ENCODE measurements around the gene PRKAG2.
"Not testable (repeated sequence)": the region's sequence is repeated elsewhere in the genome, so short reads cannot be mapped to it uniquely, and the experiment has no call there.

The PRKAG2 gene

DNA sequence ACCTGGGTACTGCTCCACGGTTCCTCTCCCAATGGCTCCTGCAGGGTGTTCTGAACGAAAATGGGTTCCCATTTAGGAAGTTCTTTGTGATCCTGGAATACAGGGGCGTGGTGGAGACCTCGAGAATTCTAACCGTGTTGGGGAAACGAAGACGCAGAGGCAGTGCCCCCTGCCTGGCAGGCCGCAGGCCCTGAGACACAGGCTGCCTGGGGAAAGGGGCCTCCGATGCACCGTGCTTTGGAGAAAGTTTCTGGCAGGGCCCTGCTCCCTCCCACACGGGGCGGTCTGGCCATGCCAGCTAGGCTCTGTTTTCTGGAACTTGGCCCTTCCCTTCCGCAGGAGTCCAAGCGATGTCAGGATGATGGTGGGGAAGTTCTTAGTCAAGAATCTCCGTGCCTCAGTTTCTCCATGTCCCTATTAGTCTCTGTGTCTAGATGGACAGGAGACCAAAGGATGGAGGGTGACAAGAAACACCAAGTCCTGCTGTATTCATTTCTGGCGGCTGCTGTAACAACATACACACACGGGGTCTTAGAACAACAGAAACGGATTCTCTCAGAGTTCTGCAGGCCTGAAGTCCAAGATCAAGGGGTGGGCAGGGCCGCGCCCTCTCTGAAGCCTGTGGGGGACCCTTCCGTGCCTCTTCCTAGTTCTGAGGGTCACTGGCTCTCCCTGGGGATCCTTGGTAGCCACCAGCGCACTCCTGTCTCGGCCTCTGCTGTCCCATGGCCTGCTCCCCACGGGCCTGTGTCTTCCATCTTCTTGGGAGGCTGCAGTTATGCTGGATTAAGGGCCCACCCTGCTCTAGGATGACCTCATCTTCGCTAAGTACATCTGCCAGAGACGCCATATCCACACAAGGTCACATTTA lies 27.7 kb downstream of the PRKAG2 start:
- no peak for DNase-seq

DNA sequence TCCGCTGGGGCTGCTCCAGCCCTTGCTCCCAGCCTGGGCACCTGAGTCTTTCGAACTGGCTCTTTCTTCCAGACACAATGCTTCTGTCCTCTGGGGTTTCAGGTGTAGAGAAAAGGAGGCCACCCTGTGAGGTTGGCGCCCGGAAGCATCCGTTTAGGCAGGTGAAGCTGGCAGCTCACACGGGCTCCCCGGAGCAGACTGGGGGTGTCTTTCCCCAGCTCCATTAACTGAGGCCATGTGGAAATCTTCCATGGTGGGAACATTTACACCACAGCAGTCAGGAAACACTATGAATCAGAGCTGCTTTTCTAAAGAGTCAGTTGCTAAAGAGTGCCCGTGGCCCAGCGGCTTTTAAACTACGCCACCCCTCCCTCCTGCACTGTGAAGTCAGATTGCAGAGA lies 29.2 kb downstream of the PRKAG2 start:
- DNase-seq = no peak

- no peak for DNase-seq
These were observed 29.8 kb downstream of the PRKAG2 start for GRCh38 chr7:151847136-151847535.

- no peak for DNase-seq
These were observed 31.3 kb downstream of the PRKAG2 start for GRCh38 chr7:151845412-151846205.

DNA sequence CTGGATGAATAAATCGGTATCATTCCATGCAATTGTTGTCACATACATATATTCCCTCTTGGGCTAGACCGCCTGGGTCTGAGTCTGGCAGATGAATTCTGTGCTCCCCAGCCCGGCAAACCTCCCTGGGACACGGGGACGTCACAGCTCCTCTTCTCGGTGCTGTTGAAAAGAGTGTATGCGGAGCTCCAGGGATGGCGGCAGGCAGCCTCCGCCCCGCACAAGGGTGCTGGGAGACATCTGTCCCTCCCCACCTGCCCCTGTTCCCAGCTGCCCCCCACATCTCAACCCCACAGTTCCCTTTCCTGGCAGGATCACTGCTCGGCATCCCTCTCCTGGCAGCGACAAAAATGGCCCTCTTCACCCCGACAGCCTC lies 32.1 kb downstream of the PRKAG2 start:
- DNase-seq = no peak

DNA sequence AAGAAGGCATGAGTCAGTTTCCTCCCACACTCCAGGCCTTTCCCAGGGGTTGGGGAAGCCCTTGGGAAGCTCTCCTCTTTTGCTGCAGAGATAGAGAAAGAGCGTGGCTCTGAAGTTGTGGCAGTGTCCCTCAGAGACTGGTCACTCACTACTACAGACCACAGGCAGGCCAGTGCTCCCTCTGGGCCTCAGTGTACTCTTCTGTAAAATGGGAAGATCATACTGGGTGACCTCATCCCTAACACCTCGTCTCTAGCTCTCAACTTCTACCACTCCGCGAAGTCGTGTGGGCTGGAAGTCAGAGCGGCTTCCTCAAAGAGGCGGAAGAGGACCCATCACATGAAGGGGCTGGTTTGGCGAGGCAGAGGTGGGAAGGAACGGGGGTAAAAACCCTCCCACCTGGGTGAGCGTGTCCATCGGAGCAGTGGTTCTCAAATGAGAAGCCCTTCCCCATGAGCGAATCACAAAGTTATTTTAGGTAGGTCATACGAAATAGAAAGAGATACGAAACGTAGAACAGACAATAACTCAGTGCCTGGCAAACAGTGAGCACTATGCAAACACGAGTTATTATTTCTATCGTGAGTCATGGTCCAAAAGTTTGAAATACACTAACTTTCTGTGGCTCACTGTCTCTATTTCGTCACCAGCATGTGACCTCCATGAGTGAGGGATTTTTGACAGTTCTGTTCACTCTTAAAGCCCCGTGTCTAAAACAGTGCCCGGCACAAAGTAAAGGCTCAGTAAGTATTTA lies 32.7 kb downstream of the PRKAG2 start:
- no peak for DNase-seq

GRCh38 chr7:151843181-151843580 lies 33.7 kb downstream of the PRKAG2 start:
- no peak for DNase-seq

GRCh38 chr7:151841395-151842051 lies 35.4 kb downstream of the PRKAG2 start:
- DNase-seq = not testable (repeated sequence)

DNA sequence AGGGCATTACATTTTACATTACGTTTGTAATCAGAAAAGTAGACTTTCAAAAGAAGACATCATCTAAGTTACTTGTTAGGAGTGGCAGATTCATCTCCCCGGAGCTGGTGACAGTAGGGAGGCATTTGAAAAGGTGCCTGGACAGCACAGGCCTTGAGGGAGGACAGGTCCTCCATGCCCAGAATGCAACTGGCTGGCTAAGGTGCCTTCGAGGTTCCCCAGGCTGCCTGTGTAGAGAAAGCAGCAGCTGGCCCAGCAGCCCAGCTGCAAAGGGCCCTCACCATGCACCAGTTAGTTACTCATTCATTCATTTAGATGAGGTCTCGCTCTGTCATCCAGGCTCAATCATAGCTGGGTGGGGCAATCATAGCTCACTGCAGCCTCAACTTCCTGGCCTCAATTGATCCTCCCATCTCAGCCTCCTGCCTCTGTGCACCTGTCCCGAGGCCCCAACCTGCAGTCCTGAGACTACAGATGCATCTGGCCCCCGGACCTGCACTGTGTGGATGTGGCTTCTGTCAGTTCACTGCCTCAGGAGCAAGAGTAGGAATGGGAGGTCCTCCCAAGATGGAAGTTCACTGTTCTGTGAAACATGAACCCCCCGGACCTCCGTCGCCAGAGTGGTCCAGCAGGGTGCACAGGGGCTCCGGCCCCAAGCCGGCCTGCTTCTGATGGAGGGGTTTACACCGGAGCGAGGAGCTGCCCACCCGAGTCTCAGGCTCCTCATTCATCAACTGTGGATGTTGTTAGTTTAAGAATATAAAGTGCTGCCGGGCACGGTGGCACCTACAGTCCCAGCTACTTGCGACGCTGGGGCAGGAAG lies 36.6 kb downstream of the PRKAG2 start:
- DNase-seq = no peak

GRCh38 chr7:151839451-151839921 lies 37.4 kb downstream of the PRKAG2 start:
- no peak for DNase-seq

DNA sequence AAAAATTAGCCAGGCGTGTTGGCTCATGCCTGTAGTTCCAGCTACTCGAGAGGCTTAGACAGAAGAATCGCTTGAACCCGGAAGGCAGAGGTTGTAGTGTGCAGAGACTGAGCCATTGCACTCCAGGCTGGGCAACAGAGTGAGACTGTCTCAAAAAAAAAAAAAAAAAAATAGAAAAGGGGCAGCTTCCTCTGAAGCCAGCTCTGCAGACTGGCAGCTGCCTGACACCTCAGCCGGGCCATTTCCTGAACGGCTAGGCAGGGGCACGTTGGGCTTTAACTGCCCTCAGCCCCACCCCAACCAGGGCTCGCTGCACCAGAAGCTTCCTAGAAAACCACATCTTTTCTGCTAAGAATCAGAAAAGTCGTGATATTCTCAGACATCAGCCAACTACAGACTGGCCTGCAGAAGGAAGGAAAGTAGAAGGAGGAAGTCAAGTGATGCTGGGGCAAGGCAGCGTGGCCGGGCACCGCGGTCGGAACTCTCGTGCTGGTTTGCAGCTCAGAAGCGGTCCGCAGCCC lies 38.0 kb downstream of the PRKAG2 start:
- peak; percentile 0 for DNase-seq

DNA sequence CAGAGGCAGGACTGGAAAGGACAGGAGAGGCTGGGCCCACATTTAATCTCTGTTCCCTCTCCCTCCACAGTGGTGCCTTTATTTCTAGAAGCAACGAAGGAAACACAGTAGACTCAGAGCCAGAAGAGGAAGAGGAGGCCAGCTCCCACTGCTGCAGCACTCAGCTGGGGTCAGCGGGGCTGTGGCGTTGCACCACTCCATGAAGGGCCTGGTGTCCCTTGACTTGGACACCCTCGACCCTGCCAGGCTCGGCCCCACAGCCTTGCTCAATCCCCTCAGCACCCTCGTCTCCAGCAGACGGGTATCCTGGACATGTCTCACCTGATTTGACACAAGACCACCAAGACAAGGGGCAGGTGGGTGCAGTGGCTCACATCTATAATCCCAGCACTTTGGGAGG lies 38.8 kb downstream of the PRKAG2 start:
- DNase-seq = no peak

DNA sequence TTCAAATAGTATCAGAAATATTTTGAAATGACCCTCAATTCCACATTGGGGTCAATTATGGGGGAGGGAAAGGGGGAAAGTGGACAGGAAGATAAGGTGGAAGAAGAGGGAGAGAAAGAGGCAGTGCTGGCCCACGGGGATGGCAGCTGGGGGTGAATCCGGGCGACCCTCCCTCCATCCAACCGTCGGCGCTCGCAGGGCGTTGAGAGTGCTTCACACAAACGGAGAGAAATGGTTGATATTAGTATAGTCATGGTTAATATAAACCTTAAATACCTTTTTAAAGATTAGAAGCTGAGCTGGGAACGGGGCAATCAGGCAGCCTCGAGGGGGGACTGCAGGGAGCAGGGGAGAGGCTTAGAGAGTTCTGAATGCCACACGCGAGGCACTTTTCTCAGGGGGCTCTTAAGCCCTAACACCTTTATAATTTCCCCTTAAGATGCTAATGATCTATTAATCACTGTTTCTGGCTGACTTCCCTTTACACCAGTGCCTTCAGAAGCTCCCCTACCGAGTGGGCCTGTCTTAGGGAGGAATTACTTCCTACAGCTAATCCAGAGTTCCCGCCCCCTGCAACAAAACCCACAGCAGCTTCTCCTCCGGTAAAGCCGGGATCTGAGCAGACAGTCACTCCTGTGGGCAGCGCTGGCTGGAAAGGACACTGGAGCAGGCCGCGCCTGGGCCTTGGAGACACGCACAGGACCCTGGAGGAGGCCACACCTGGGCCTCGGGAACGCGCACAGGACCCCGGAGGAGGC lies 39.5 kb downstream of the PRKAG2 start:
- DNase-seq = no peak

DNA sequence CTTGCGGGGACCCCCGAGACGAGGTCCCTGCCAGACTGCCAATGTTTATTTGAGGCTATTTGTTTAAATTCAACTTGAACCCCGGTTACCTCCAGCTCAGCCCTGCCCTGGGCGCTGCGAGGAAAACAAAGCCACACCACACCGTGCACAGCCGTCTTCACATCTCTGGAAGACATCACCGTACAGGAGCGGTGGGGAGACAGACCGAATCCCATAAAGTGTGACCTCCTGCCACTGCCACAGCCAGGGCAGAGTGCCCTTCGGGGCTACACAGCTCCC lies 40.0 kb downstream of the PRKAG2 start:
- no peak for DNase-seq

- no peak for DNase-seq
These were observed 40.6 kb downstream of the PRKAG2 start for GRCh38 chr7:151836191-151836926.

DNA sequence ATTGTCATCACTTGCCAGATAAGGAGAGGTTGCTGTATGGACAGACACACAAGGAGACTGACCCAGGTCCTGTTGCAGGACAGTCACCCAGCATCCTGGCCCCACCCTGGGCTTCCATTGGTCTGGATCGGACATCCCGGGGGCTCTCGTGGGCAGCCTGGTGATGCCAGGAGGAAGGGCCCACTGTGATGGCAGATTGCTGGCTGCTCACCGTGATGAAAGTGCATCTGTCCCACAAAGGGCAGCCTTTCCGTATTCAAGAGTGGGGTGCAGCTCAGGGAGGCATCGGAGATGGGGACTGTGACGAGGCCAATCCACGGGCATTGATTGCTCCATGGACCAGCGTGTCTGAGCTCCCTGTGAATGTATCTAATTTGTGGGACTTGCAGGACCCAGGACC lies 41.3 kb downstream of the PRKAG2 start:
- DNase-seq = no peak

DNA sequence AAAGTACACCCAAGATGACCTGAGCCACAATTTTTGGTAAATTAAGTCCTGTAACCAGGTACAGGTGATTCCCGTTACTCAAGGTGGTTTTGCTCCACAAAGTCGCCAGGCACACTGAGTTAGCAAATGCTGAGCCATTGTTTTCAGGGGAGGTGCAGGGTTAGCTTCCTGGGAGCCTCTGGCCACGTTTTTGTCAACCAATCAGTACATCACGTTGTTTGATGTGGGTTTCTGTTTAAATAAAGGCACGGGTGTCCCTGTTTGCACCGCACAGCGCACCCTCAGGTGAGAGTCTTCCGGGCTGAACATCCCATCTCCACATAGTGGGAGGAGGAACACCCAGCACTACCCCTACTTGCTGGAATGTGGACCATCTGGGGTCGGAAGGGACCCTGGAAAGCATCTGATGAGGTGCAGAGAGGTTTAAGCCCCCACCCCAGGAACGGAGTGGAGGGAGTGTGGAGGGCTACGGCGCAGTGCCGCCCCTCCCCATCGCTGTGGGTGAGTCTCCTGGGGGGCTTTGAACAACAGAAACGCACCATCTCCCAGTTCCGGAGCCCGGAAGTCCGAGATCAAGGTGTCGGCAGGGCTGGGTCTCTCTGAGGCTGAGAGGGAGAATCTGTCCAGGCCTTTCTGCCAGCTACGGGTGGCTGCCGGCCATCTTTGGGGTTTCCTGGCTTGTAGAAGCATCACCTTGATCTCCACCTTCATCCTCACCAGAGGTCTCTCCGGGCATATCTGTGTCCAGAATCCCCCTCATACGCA lies 42.5 kb downstream of the PRKAG2 start:
- DNase-seq = no peak

DNA sequence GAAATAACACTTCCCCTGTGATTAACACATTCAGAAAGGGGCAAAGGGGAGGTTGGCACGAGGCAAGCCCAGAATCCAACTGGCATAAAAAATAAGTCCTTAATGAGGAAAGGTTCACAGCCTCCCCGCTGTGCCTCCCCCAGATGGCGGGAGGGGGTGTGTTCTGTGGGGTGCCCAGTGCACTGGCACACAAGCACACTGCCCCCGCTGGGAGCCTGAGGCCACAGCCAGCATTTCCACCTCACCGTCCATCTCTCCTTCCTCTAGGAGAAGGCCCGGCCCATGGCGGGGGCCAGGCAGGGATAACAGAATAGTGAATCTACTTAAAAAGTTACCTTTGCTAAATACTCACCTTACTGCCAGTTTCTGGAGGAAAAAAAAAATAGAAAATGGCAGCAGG lies 43.2 kb downstream of the PRKAG2 start:
- no peak for DNase-seq

GRCh38 chr7:151833213-151833651 lies 43.7 kb downstream of the PRKAG2 start:
- DNase-seq = no peak

GRCh38 chr7:151832656-151833055 lies 44.3 kb downstream of the PRKAG2 start:
- no peak for DNase-seq

All from OCI-M1 (cell line).